Cardiac fibroblast (primary cell): Measurements from ENCODE around the gene SERTAD1.
"Not testable (repeated sequence)": the region's sequence is repeated elsewhere in the genome, so short reads cannot be mapped to it uniquely, and the experiment has no call there.

Experiments used
- DNase-seq, 2 donors: peaks; one replicate each; pipeline versions ENCODE4 v3.0.0 to v3.0.0-alpha.2; 2010; ENCODE audit warnings: low read depth in 2 of 2
- H3K4me3 ChIP-seq, 2 donors: replicated peaks in 1 of 2; 1 replicate in 1 of 2; 2 replicates in 1 of 2; pipeline ENCODE4 v1.5.1; 2011; ENCODE audit warnings: low read depth in 2 of 2, low read length in 2 of 2, mild to moderate bottlenecking in 2 of 2, moderate library complexity in 1 of 2
- CTCF ChIP-seq: IDR thresholded peaks from one replicate; pipeline ENCODE4 v1.5.1; 2011; ENCODE audit warnings: low read depth, mild to moderate bottlenecking, low read length, inconsistent platforms

SERTAD1 gene

GRCh38 chr19:40460185-40460584 lies 34.4 kb upstream of the SERTAD1 start:
- no peak for DNase-seq
- TF ChIP-seq CTCF: no peak

GRCh38 chr19:40458597-40458974 lies 32.8 kb upstream of the SERTAD1 start:
- TF ChIP-seq CTCF: no peak
- no peak for DNase-seq
- H3K4me3 ChIP-seq: no peak overlapping the region

More at GRCh38 chr19:40460185-40460584, 34.4 kb upstream of the SERTAD1 start:
- H3K4me3 ChIP-seq: no peak overlapping the region

GRCh38 chr19:40457953-40458596 lies 32.3 kb upstream of the SERTAD1 start:
- TF ChIP-seq CTCF: no peak
- H3K4me3 ChIP-seq: no peak overlapping the region
- DNase-seq: no peak

- DNase-seq: no peak
- no peak overlapping the region for H3K4me3 ChIP-seq
- TF ChIP-seq CTCF: no peak
Observed at GRCh38 chr19:40457048-40457447, 31.3 kb upstream of the SERTAD1 start.

- not testable (repeated sequence) for DNase-seq, H3K4me3 ChIP-seq
Observed at GRCh38 chr19:40453943-40454342, 28.2 kb upstream of the SERTAD1 start.

- DNase-seq: no peak
- no peak for TF ChIP-seq CTCF
- no peak overlapping the region for H3K4me3 ChIP-seq
Observed at GRCh38 chr19:40453151-40453735, 27.5 kb upstream of the SERTAD1 start.

GRCh38 chr19:40452016-40452415 lies 26.2 kb upstream of the SERTAD1 start:
- no peak for TF ChIP-seq CTCF
- no peak overlapping the region for H3K4me3 ChIP-seq

More at GRCh38 chr19:40452016-40452415, 26.2 kb upstream of the SERTAD1 start:
- no peak for DNase-seq
